Spleen (tissue), 7 donors: ENCODE measurements around the gene RNF180.

Experiments
- CTCF ChIP-seq, 11 experiments: fragments of 200-600 bp in 7 of 11; fragments of 450-650 bp in 4 of 11; sonication (generic) in 4 of 11; IDR thresholded peaks in 8 of 11; conservative IDR thresholded peaks in 3 of 11; 1 replicate in 7 of 11; 2 replicates in 4 of 11; pipeline versions ENCODE4 v1.4.0 to v1.8.0; 2016 to 2021; ENCODE audit warnings: antibody characterized with exemption in 11 of 11, inconsistent platforms in 4 of 11, mild to moderate bottlenecking in 1 of 11
- POLR2A ChIP-seq, 3 donors: fragments of 450-650 bp; IDR thresholded peaks; one replicate each; pipeline ENCODE4 v1.5.1; 2017; ENCODE audit warnings: antibody characterized with exemption in 3 of 3, mild to moderate bottlenecking in 1 of 3
- POLR2AphosphoS5 ChIP-seq, 3 donors: sonication (generic); formaldehyde crosslinking; IDR thresholded peaks; one replicate each; pipeline ENCODE4 v1.5.1; 2017; ENCODE audit warnings: antibody characterized with exemption in 3 of 3
- donor health status: DM: no; HTN: no; CAD: no; lungs with moderate emphysema.
- donor health status: DM: no; HTN: no; CAD: no.
- donor health status: DM: no; HTN: no; CAD: no.

GRCh38 chr5:64299805-64300204 lies 134.2 kb downstream of the RNF180 start:
- TF ChIP-seq POLR2AphosphoS5 (IDR thresholded peaks at IDR 0.05) (no peak), CTCF (IDR thresholded peaks at IDR 0.05 in 8 of 11, conservative IDR thresholded peaks at IDR 0.05 in 3 of 11) (no peak), POLR2A (IDR thresholded peaks at IDR 0.05) (no peak)
